Measurements from ENCODE around the gene B9D1. TPM values are rescaled to one million over a fixed set of nuclear protein-coding genes. Genes with fewer than 3 reads are reported as not detected.
A peak's percentile ranks its signal among the peaks of the same experiment; 100 is the strongest.

Gene B9D1
- total RNA-seq, 1 experiment from 2014 or later = 31.9 TPM

- DNase-seq (ENCODE audit: low spot score) (no peak), ATAC-seq (no peak)
- peaks cover 31% of the 10 kb centered on the region for H3K4me1 Mint-ChIP-seq
- ChIA-PET POLR2A (no interaction called here), CTCF (interaction anchor here (1.0 to 2.1 kb wide), 4 partner anchors 21 to 130 kb away, joined by 3 to 8 read pairs (median 3); no protein-coding TSS in a partner anchor)
- H3K36me3 Mint-ChIP-seq = peaks cover 34% of the 10 kb centered on the region
- H3K4me3 Mint-ChIP-seq = no peak overlapping the region; the same call in 1 of the 2 replicates
- H3K9me3 Mint-ChIP-seq = no peaks in the 10 kb centered on the region
- no peak for TF ChIP-seq ZNF219 (CRISPR knock-in tag; IDR thresholded peaks at IDR 0.05; ENCODE audit: borderline replicate concordance)
- TF ChIP-seq TEAD4 (CRISPR knock-in tag; IDR thresholded peaks at IDR 0.05) = no peak
- no peak for TF ChIP-seq JUN (CRISPR knock-in tag; IDR thresholded peaks at IDR 0.05)
- TF ChIP-seq MXD4 (CRISPR knock-in tag; IDR thresholded peaks at IDR 0.05; ENCODE audit: borderline replicate concordance) = no peak
- TF ChIP-seq CREM (CRISPR knock-in tag; IDR thresholded peaks at IDR 0.05) = no peak
- no peak for TF ChIP-seq SP1 (CRISPR knock-in tag; conservative IDR thresholded peaks at IDR 0.05)
- no peak for TF ChIP-seq EMX1 (CRISPR knock-in tag; IDR thresholded peaks at IDR 0.05)
- TF ChIP-seq FOXK1 (CRISPR knock-in tag; IDR thresholded peaks at IDR 0.05) = no peak
- TF ChIP-seq USF1 (CRISPR knock-in tag; IDR thresholded peaks at IDR 0.05) = no peak
- TF ChIP-seq ZNF512 (CRISPR knock-in tag; IDR thresholded peaks at IDR 0.05; ENCODE audit: borderline replicate concordance) = no peak
- TF ChIP-seq STAT6 (CRISPR knock-in tag; conservative IDR thresholded peaks at IDR 0.05; ENCODE audit: low read depth) = no peak
- no peak for TF ChIP-seq PRRX2 (CRISPR knock-in tag; IDR thresholded peaks at IDR 0.05)
- no peak for TF ChIP-seq ZNF425 (CRISPR knock-in tag; conservative IDR thresholded peaks at IDR 0.05)
- TF ChIP-seq FOXP4 (CRISPR knock-in tag; IDR thresholded peaks at IDR 0.05) = no peak
- TF ChIP-seq, protein P1, sequence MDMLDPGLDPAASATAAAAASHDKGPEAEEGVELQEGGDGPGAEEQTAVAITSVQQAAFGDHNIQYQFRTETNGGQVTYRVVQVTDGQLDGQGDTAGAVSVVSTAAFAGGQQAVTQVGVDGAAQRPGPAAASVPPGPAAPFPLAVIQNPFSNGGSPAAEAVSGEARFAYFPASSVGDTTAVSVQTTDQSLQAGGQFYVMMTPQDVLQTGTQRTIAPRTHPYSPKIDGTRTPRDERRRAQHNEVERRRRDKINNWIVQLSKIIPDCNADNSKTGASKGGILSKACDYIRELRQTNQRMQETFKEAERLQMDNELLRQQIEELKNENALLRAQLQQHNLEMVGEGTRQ (CRISPR knock-in tag; IDR thresholded peaks at IDR 0.05) = no peak
- H3K27me3 Mint-ChIP-seq (ENCODE audit: low read depth) = no peaks in the 10 kb centered on the region
- peak overlapping the region; percentile 86 for H3K27ac Mint-ChIP-seq
These were observed 45.7 kb downstream of the B9D1 start for GRCh38 chr17:19316761-19317358.

GRCh38 chr17:19315104-19315503 lies 47.4 kb downstream of the B9D1 start:
- H3K4me1 Mint-ChIP-seq = peaks cover 23% of the 10 kb centered on the region
- no peak overlapping the region for H3K4me3 Mint-ChIP-seq
- ChIA-PET POLR2A (no interaction called here), CTCF (no interaction called here)
- DNase-seq (ENCODE audit: low spot score) = no peak
- TF ChIP-seq GTF2I (CRISPR knock-in tag; conservative IDR thresholded peaks at IDR 0.05) = no peak
- no peak for TF ChIP-seq ZBTB21 (CRISPR knock-in tag; IDR thresholded peaks at IDR 0.05; ENCODE audit: borderline replicate concordance)
- no peak for TF ChIP-seq PRRX2 (CRISPR knock-in tag; IDR thresholded peaks at IDR 0.05)
- no peak for TF ChIP-seq NR1H2 (CRISPR knock-in tag; IDR thresholded peaks at IDR 0.05)
- TF ChIP-seq USF1 (CRISPR knock-in tag; IDR thresholded peaks at IDR 0.05) = no peak
- no peak for TF ChIP-seq HMGXB4 (CRISPR knock-in tag; IDR thresholded peaks at IDR 0.05)
- TF ChIP-seq ERG (CRISPR knock-in tag; IDR thresholded peaks at IDR 0.05) = no peak
- peak overlapping the region; percentile 54 for H3K27ac Mint-ChIP-seq
- ATAC-seq = no peak
- H3K36me3 Mint-ChIP-seq = peaks cover 38% of the 10 kb centered on the region
- no peaks in the 10 kb centered on the region for H3K27me3 Mint-ChIP-seq (ENCODE audit: low read depth)
- H3K9me3 Mint-ChIP-seq = no peaks in the 10 kb centered on the region

All from WTC11 (cell line).